A673 (cell line): Measurements from ENCODE around the gene NAT10.

Experiments
- EZH2 ChIP-seq: fragments of 200-600 bp; sonication (generic); IDR thresholded peaks from 2 replicates; pipeline ENCODE4 v1.6.1; 2017; ENCODE audit warnings: borderline replicate concordance, low read depth, mild to moderate bottlenecking, mixed read lengths, antibody characterized with exemption, low read length; ENCODE audit not compliant: poor library complexity, severe bottlenecking
- TF ChIP-seq, protein P1 (sequence below): fragments of 300-800, 200-600 bp; sonication (generic); conservative IDR thresholded peaks from 2 replicates; pipeline ENCODE4 v1.5.1; 2017; ENCODE audit warnings: low read depth, mild to moderate bottlenecking, antibody characterized with exemption, low read length, moderate library complexity, mixed read lengths

DNA sequence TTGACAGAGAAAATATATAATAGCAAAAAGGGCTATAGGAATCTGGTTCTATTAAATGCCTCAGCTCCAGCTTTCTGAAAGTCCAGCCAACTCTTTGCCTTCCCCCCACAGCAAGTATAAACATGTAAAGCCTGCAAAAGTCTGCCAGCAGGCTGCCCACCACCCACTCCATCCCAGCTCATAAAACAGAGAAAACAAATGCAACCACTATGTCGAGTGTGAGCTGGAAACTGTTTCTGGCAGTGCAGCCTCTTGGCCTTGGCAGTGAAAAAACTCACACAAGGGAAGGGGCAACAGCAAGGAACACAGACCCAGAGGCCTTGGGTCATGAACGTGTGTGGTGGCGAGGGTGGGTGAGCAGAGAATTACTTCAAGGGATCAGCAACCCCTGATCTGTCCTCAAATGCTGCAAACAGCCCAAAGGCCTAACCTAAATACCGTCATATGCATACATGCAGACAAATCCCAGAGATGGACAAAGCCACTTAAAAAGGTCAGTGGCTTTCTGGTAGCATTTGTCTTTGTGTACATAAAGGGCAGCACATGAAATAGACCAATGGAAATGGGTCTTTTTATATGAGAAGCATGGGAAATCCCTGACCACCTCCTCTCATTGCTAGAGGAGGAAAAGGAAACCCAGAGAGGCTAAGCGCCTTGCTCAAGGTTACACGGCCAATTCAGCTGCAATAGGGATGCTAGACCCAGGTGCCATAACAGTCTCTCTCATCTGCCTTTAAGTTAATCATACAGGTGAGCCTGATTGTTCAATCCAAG is 74.8 kb downstream of the NAT10 start:
- TF ChIP-seq, protein P1, sequence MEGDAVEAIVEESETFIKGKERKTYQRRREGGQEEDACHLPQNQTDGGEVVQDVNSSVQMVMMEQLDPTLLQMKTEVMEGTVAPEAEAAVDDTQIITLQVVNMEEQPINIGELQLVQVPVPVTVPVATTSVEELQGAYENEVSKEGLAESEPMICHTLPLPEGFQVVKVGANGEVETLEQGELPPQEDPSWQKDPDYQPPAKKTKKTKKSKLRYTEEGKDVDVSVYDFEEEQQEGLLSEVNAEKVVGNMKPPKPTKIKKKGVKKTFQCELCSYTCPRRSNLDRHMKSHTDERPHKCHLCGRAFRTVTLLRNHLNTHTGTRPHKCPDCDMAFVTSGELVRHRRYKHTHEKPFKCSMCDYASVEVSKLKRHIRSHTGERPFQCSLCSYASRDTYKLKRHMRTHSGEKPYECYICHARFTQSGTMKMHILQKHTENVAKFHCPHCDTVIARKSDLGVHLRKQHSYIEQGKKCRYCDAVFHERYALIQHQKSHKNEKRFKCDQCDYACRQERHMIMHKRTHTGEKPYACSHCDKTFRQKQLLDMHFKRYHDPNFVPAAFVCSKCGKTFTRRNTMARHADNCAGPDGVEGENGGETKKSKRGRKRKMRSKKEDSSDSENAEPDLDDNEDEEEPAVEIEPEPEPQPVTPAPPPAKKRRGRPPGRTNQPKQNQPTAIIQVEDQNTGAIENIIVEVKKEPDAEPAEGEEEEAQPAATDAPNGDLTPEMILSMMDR = no peak
- TF ChIP-seq EZH2 = no peak
